Measurements from ENCODE around the gene STX16. TPM values are rescaled to one million over a fixed set of nuclear protein-coding genes. Genes with fewer than 3 reads are reported as not detected.

Gene STX16
- total RNA-seq, 4 donors from 2014 or later, result 9.2 to 34.3 (median 20.4) TPM

GRCh38 chr20:58654337-58654736 lies 3.3 kb downstream of the STX16 start:
- Histone ChIP-seq H3K4me1 (peaks cover 51 to 59% of the 10 kb centered on the region in 2 donors), H3K36me3 (no peaks in the 10 kb centered on the region), H3K27me3 (no peaks in the 10 kb centered on the region), H3K9me3 (no peaks in the 10 kb centered on the region), H3K27ac (no peak overlapping the region), H3K4me3 (no peak overlapping the region)
- TF ChIP-seq CTCF (IDR thresholded peaks at IDR 0.05 in 4 of 5, conservative IDR thresholded peaks at IDR 0.05 in 1 of 5), result no peak
- no peak for ATAC-seq
- intact Hi-C loops (cut with DNase I; ENCODE audit: low total_unique reads), result loop anchor here (5.0 to 10.0 kb wide), 4 partner anchors 200 to 378 kb away; partner anchors contain the start of genes ATP5F1E, GNAS, GNAS-AS1 and NELFCD
- in situ Hi-C loops (cut with MboI; ENCODE audit: low sequenced_read_pairs in 4 of 4), result loop anchor here in 1 of 4 donors (25.0 kb wide), 1 partner anchor 1292 kb away; the partner anchor contains the start of gene RAE1
- DNase-seq, result no peak

GRCh38 chr20:58655328-58656107 lies 4.4 kb downstream of the STX16 start:
- Histone ChIP-seq H3K27me3 (no peaks in the 10 kb centered on the region), H3K27ac (no peak overlapping the region), H3K4me1 (peaks cover 58 to 63% of the 10 kb centered on the region in 2 donors), H3K4me3 (no peak overlapping the region), H3K36me3 (no peaks in the 10 kb centered on the region), H3K9me3 (no peaks in the 10 kb centered on the region)
- ATAC-seq, result no peak
- DNase-seq, result no peak
- no peak for TF ChIP-seq POLR2A (IDR thresholded peaks at IDR 0.05)
- TF ChIP-seq CTCF (IDR thresholded peaks at IDR 0.05 in 4 of 5, conservative IDR thresholded peaks at IDR 0.05 in 1 of 5), result no peak
- in situ Hi-C loops (cut with MboI; ENCODE audit: low sequenced_read_pairs in 4 of 4), result loop anchor here in 1 of 4 donors (25.0 kb wide), 1 partner anchor 1293 kb away; the partner anchor contains the start of gene RAE1
- intact Hi-C loops (cut with DNase I; ENCODE audit: low total_unique reads), result loop anchor here (10.0 kb wide), 2 partner anchors 199 to 329 kb away; partner anchors contain the start of genes GNAS, GNAS-AS1 and NELFCD

GRCh38 chr20:58656831-58657230 lies 5.7 kb downstream of the STX16 start:
- intact Hi-C loops (cut with DNase I; ENCODE audit: low total_unique reads), result loop anchor here (10.0 kb wide), 2 partner anchors 198 to 328 kb away; partner anchors contain the start of genes GNAS, GNAS-AS1 and NELFCD
- ATAC-seq, result no peak

GRCh38 chr20:58657262-58657661 lies 6.2 kb downstream of the STX16 start:
- TF ChIP-seq CTCF (IDR thresholded peaks at IDR 0.05 in 4 of 5, conservative IDR thresholded peaks at IDR 0.05 in 1 of 5) (no peak), POLR2A (IDR thresholded peaks at IDR 0.05) (no peak)
- no peak overlapping the region for H3K4me3 ChIP-seq
- DNase-seq, result no peak
- intact Hi-C loops (cut with DNase I; ENCODE audit: low total_unique reads) (loop anchor here (10.0 kb wide), 2 partner anchors 198 to 328 kb away; partner anchors contain the start of genes GNAS, GNAS-AS1 and NELFCD), in situ Hi-C loops (cut with MboI; ENCODE audit: low sequenced_read_pairs in 4 of 4) (loop anchor here in 1 of 4 donors (25.0 kb wide), 1 partner anchor 1295 kb away; the partner anchor contains the start of gene RAE1)
- H3K4me1 ChIP-seq, result peaks cover 74% of the 10 kb centered on the region in 2 donors
- no peak for ATAC-seq
- H3K9me3 ChIP-seq, result no peaks in the 10 kb centered on the region
- no peaks in the 10 kb centered on the region for H3K27me3 ChIP-seq
- peak overlapping the region in 1 of 4 donors; percentile 21 for H3K27ac ChIP-seq
- H3K36me3 ChIP-seq, result no peaks in the 10 kb centered on the region

More at GRCh38 chr20:58656831-58657230, 5.7 kb downstream of the STX16 start:
- in situ Hi-C loops (cut with MboI; ENCODE audit: low sequenced_read_pairs in 4 of 4), result loop anchor here in 1 of 4 donors (25.0 kb wide), 1 partner anchor 1295 kb away; the partner anchor contains the start of gene RAE1
- H3K36me3 ChIP-seq, result no peaks in the 10 kb centered on the region
- DNase-seq, result no peak
- no peak overlapping the region for H3K4me3 ChIP-seq
- H3K27ac ChIP-seq, result peak overlapping the region in 1 of 4 donors; percentile 21
- H3K27me3 ChIP-seq, result no peaks in the 10 kb centered on the region
- TF ChIP-seq POLR2A (IDR thresholded peaks at IDR 0.05) (no peak), CTCF (IDR thresholded peaks at IDR 0.05 in 4 of 5, conservative IDR thresholded peaks at IDR 0.05 in 1 of 5) (no peak)
- no peaks in the 10 kb centered on the region for H3K9me3 ChIP-seq
- H3K4me1 ChIP-seq, result peaks cover 69 to 70% of the 10 kb centered on the region in 2 donors
